Measurements from ENCODE around the gene LRRC66.

The LRRC66 gene

DNA sequence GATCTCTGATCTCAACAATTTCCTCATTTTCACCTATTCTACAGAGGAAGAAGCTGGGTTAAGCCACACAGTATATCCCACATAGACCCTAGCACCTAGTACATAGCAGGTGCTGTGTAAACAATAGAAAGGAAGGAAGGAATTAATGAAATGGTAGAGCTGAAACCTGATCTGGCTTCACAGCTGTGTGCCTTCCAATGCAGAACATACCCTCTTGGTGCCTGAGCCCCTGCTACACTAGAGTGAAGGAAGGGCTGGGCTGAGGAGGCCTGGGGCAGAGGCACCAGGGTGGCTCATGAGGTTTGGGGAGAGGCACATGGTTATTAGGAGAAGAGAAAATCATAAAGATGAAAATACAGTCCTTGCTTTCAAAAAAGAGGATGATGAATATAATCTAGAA, 21.3 kb downstream of the LRRC66 start:
- no peaks in the 10 kb centered on the region for H3K79me2 ChIP-seq (ENCODE audit: insufficient read depth, low read depth)
- no peak overlapping the region for H2AFZ ChIP-seq (ENCODE audit: low read depth)
- no peaks in the 10 kb centered on the region for H3K4me1 ChIP-seq (ENCODE audit: low read depth, poor library complexity, severe bottlenecking)
- H4K20me1 ChIP-seq (ENCODE audit: insufficient read depth), result no peaks in the 10 kb centered on the region
- no peaks in the 10 kb centered on the region for H3K36me3 ChIP-seq (ENCODE audit: insufficient read depth)
- TF ChIP-seq, protein P1, sequence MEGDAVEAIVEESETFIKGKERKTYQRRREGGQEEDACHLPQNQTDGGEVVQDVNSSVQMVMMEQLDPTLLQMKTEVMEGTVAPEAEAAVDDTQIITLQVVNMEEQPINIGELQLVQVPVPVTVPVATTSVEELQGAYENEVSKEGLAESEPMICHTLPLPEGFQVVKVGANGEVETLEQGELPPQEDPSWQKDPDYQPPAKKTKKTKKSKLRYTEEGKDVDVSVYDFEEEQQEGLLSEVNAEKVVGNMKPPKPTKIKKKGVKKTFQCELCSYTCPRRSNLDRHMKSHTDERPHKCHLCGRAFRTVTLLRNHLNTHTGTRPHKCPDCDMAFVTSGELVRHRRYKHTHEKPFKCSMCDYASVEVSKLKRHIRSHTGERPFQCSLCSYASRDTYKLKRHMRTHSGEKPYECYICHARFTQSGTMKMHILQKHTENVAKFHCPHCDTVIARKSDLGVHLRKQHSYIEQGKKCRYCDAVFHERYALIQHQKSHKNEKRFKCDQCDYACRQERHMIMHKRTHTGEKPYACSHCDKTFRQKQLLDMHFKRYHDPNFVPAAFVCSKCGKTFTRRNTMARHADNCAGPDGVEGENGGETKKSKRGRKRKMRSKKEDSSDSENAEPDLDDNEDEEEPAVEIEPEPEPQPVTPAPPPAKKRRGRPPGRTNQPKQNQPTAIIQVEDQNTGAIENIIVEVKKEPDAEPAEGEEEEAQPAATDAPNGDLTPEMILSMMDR (conservative IDR thresholded peaks at IDR 0.05; ENCODE audit: low read depth, low read length), result no peak
- no peak overlapping the region for H3K4me2 ChIP-seq
- no peak overlapping the region for H3K4me3 ChIP-seq (IDR thresholded peaks at IDR 0.05; ENCODE audit: insufficient read depth, low read depth, low read length)
- no peak overlapping the region for H3K27ac ChIP-seq
- H3K27me3 ChIP-seq (ENCODE audit: insufficient read depth, low read depth), result no peaks in the 10 kb centered on the region
- H3K9ac ChIP-seq, result no peak overlapping the region

DNA sequence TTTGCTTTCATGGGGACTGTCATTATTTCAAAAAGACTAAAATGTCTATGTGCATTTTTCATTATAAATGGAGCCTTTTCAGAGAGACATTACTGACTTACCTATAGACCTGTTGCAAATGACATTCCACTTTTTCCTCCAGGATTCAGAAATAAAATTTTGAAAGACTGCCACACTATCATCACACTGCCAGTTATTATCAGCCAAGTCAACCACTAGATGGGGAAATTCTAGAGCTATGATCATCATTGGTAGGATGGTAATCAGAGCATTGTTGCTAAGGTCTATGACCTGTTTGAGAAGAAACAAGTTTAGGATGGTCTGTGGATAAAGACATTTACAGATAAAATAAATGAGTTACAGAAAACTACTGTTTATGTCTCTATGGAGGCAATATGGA, 22.5 kb downstream of the LRRC66 start:
- Histone ChIP-seq H3K9ac (no peak overlapping the region), H3K36me3 (ENCODE audit: insufficient read depth) (no peaks in the 10 kb centered on the region), H4K20me1 (ENCODE audit: insufficient read depth) (no peaks in the 10 kb centered on the region), H3K27ac (no peak overlapping the region), H3K79me2 (ENCODE audit: insufficient read depth, low read depth) (no peaks in the 10 kb centered on the region), H3K4me3 (IDR thresholded peaks at IDR 0.05; ENCODE audit: insufficient read depth, low read depth, low read length) (no peak overlapping the region), H3K4me2 (no peak overlapping the region), H3K4me1 (ENCODE audit: low read depth, poor library complexity, severe bottlenecking) (no peaks in the 10 kb centered on the region), H3K27me3 (ENCODE audit: insufficient read depth, low read depth) (no peaks in the 10 kb centered on the region), H2AFZ (ENCODE audit: low read depth) (no peak overlapping the region)
- TF ChIP-seq, protein P1 (conservative IDR thresholded peaks at IDR 0.05; ENCODE audit: low read depth, low read length), result no peak

DNA sequence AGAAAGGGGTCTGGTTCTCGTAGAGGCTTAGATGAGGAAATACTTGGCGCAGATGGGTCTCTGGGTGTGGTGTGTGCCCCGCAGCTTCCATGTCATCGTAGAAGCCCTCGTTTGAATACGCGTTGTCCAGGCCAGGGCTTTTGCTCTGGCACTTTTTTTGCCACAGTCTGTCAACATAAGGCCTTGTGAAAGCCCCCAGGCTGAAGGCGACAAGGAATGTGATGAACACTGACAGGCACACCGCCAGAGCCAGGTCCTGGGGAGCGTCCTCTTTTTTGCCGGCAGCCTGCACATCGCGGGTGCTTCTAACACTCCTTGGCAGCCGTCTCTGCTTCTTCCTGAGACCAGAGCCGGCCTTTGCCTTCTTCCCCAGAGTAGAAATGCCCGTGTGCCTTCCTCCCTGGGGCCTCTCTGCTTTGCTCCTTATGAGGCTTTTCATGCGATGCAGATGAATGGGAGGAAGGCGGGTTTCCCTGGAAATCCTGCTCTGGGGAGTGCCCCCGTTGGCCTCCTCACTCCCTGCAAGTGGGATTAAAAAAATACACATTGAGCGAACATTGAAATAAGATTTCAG, 24.4 kb downstream of the LRRC66 start:
- TF ChIP-seq, protein P1 (conservative IDR thresholded peaks at IDR 0.05; ENCODE audit: low read depth, low read length), result no peak
- Histone ChIP-seq H3K4me3 (IDR thresholded peaks at IDR 0.05; ENCODE audit: insufficient read depth, low read depth, low read length) (no peak overlapping the region), H3K9ac (no peak overlapping the region), H3K4me2 (no peak overlapping the region), H4K20me1 (ENCODE audit: insufficient read depth) (no peaks in the 10 kb centered on the region), H3K79me2 (ENCODE audit: insufficient read depth, low read depth) (no peaks in the 10 kb centered on the region), H3K27me3 (ENCODE audit: insufficient read depth, low read depth) (no peaks in the 10 kb centered on the region), H3K27ac (no peak overlapping the region), H2AFZ (ENCODE audit: low read depth) (no peak overlapping the region), H3K36me3 (ENCODE audit: insufficient read depth) (no peaks in the 10 kb centered on the region), H3K4me1 (ENCODE audit: low read depth, poor library complexity, severe bottlenecking) (no peaks in the 10 kb centered on the region)

DNA sequence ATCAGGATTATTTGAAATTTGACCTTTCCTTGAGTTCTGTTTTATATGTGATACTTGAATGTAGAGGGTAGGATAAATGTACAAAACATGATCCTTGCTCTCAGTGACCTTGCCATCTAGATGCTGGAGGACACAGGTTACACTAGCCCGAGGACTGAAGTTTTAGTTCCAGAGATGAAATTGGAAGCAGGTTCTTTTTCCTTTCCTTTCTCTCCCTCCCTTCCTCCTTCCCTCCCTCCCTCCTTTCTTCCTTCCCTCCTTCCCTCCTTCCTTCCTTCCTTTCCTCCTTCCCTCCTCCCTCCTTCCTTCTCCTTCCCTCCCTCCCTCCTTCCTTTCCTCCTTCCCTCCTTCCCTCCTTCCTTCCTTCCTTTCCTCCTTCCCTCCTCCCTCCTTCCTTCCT, 54.3 kb downstream of the LRRC66 start:
- Histone ChIP-seq H3K4me2 (no peak overlapping the region), H3K79me2 (ENCODE audit: insufficient read depth, low read depth) (no peaks in the 10 kb centered on the region), H3K27ac (no peak overlapping the region), H3K27me3 (ENCODE audit: insufficient read depth, low read depth) (no peaks in the 10 kb centered on the region), H3K4me1 (ENCODE audit: low read depth, poor library complexity, severe bottlenecking) (no peaks in the 10 kb centered on the region), H4K20me1 (ENCODE audit: insufficient read depth) (no peaks in the 10 kb centered on the region), H3K36me3 (ENCODE audit: insufficient read depth) (no peaks in the 10 kb centered on the region), H3K4me3 (IDR thresholded peaks at IDR 0.05; ENCODE audit: insufficient read depth, low read depth, low read length) (no peak overlapping the region), H2AFZ (ENCODE audit: low read depth) (no peak overlapping the region), H3K9ac (no peak overlapping the region)
- TF ChIP-seq, protein P1 (conservative IDR thresholded peaks at IDR 0.05; ENCODE audit: low read depth, low read length), result no peak
